22Rv1 (cell line): ENCODE measurements around the gene DNAI2.

Source experiments
- ZFX ChIP-seq: fragments of 450-650 bp; IDR thresholded peaks from 2 replicates; pipeline ENCODE4 v1.6.1; 2017; ENCODE audit warnings: antibody characterized with exemption, borderline replicate concordance
- TF ChIP-seq, protein P1 (sequence below): fragments of 450-650 bp; IDR thresholded peaks from 2 replicates; pipeline ENCODE4 v1.5.1; 2017; ENCODE audit warnings: mild to moderate bottlenecking

DNA sequence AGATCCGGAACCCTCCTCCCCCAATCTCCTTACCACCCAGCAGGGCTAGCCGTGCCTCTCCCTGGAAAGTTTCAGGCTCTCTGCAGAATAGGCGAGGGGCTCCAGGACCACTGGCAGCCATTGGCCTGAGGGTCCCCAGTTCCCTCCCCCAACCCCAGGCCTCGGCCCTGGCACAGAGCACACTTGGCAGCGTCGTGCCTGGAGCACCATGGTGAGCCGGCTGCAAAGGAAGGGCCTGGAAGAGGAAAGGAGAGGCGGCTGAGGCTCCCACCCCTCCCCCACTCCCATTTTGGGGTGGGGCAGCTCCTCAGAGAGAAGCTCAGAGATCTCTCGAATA is 88.0 kb downstream of the DNAI2 start:
- TF ChIP-seq, protein P1, sequence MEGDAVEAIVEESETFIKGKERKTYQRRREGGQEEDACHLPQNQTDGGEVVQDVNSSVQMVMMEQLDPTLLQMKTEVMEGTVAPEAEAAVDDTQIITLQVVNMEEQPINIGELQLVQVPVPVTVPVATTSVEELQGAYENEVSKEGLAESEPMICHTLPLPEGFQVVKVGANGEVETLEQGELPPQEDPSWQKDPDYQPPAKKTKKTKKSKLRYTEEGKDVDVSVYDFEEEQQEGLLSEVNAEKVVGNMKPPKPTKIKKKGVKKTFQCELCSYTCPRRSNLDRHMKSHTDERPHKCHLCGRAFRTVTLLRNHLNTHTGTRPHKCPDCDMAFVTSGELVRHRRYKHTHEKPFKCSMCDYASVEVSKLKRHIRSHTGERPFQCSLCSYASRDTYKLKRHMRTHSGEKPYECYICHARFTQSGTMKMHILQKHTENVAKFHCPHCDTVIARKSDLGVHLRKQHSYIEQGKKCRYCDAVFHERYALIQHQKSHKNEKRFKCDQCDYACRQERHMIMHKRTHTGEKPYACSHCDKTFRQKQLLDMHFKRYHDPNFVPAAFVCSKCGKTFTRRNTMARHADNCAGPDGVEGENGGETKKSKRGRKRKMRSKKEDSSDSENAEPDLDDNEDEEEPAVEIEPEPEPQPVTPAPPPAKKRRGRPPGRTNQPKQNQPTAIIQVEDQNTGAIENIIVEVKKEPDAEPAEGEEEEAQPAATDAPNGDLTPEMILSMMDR, result no peak
- no peak for TF ChIP-seq ZFX
